ENCODE measurements around the gene PXK. TPM values are rescaled to one million over a fixed set of nuclear protein-coding genes. Genes with fewer than 3 reads are reported as not detected.

The PXK gene
- polyA plus RNA-seq, 3 donors = 31.5 to 54.0 (median 52.9) TPM

GRCh38 chr3:58427661-58428361, 95.1 kb downstream of the PXK start:
- Mint-ChIP-seq H3K27ac (peak overlapping the region in 1 of 7 donors; percentile 8), H3K4me1 (peaks cover 6% of the 10 kb centered on the region), H3K27me3 (ENCODE audit: low read depth in 3 of 3) (peaks cover 0 to 1% (median 0%) of the 10 kb centered on the region in 3 donors), H3K9me3 (no peaks in the 10 kb centered on the region), H3K4me3 (no peak overlapping the region), H3K36me3 (peaks cover 78 to 88% of the 10 kb centered on the region in 2 donors)
- Histone ChIP-seq H3K9me3 (replicated peaks in 1 of 2; ENCODE audit: control insufficient read depth in 1 of 2, insufficient read depth in 1 of 2, low read length in 2 of 2) (no peaks in the 10 kb centered on the region), H3K4me2 (replicated peaks; ENCODE audit: extremely low read depth, low read length, poor library complexity, severe bottlenecking) (no peak overlapping the region), H4K20me1 (ENCODE audit: insufficient read depth, low read length) (peaks cover 11% of the 10 kb centered on the region), H3K27ac (ENCODE audit: low read depth in 1 of 2, low read length in 2 of 2) (no peak overlapping the region), H3K4me1 (ENCODE audit: control insufficient read depth in 1 of 2, insufficient read depth in 2 of 2, low read length in 2 of 2) (peaks cover 3 to 7% of the 10 kb centered on the region in 2 donors), H3K36me3 (replicated peaks in 1 of 2; ENCODE audit: control insufficient read depth in 1 of 2, insufficient read depth in 2 of 2, low read length in 2 of 2) (peaks cover 92 to 94% of the 10 kb centered on the region in 2 donors), H3K79me2 (ENCODE audit: insufficient read depth, low read length) (peaks cover 18% of the 10 kb centered on the region), H3K27me3 (ENCODE audit: control insufficient read depth in 2 of 2, insufficient read depth in 2 of 2, low read length in 2 of 2) (no peaks in the 10 kb centered on the region), H3K9ac (ENCODE audit: insufficient read depth, low read length, poor library complexity, severe bottlenecking) (no peak overlapping the region), H3K4me3 (replicated peaks in 1 of 3; ENCODE audit: low read depth in 2 of 3, low read length in 3 of 3) (no peak overlapping the region), H2AFZ (ENCODE audit: insufficient read depth, low read depth, low read length, poor library complexity, severe bottlenecking) (no peak overlapping the region)
- TF ChIP-seq CTCF (IDR thresholded peaks at IDR 0.05) = no peak
- intact Hi-C loops (cut with micrococcal nuclease) = no loop called here
- DNase-seq = no peak
- WGBS (ENCODE audit: insufficient coverage) = 96% methylated on average over 4 of the region's 7 CpGs

GRCh38 chr3:58429657-58430056, 97.0 kb downstream of the PXK start:
- Histone ChIP-seq H4K20me1 (ENCODE audit: insufficient read depth, low read length) (peaks cover 16% of the 10 kb centered on the region), H2AFZ (ENCODE audit: insufficient read depth, low read depth, low read length, poor library complexity, severe bottlenecking) (no peak overlapping the region), H3K4me1 (ENCODE audit: control insufficient read depth in 1 of 2, insufficient read depth in 2 of 2, low read length in 2 of 2) (peaks cover 15 to 18% of the 10 kb centered on the region in 2 donors), H3K9me3 (replicated peaks in 1 of 2; ENCODE audit: control insufficient read depth in 1 of 2, insufficient read depth in 1 of 2, low read length in 2 of 2) (no peaks in the 10 kb centered on the region), H3K4me2 (replicated peaks; ENCODE audit: extremely low read depth, low read length, poor library complexity, severe bottlenecking) (no peak overlapping the region), H3K4me3 (replicated peaks in 1 of 3; ENCODE audit: low read depth in 2 of 3, low read length in 3 of 3) (no peak overlapping the region), H3K27me3 (ENCODE audit: control insufficient read depth in 2 of 2, insufficient read depth in 2 of 2, low read length in 2 of 2) (no peaks in the 10 kb centered on the region), H3K9ac (ENCODE audit: insufficient read depth, low read length, poor library complexity, severe bottlenecking) (no peak overlapping the region), H3K79me2 (ENCODE audit: insufficient read depth, low read length) (peaks cover 25% of the 10 kb centered on the region), H3K36me3 (replicated peaks in 1 of 2; ENCODE audit: control insufficient read depth in 1 of 2, insufficient read depth in 2 of 2, low read length in 2 of 2) (peaks cover 74 to 75% of the 10 kb centered on the region in 2 donors), H3K27ac (ENCODE audit: low read depth in 1 of 2, low read length in 2 of 2) (peak overlapping the region in 1 of 2 donors; percentile 22)
- intact Hi-C loops (cut with micrococcal nuclease) = loop anchor here (5.0 to 10.0 kb wide), 3 partner anchors 38 to 105 kb away; partner anchors contain the start of genes ACOX2 (in 1 of the 2) and KCTD6 (in 1 of the 2)
- H3K9me3 Mint-ChIP-seq = no peaks in the 10 kb centered on the region
- peaks cover 65 to 72% of the 10 kb centered on the region in 2 donors for H3K36me3 Mint-ChIP-seq
- no peak for DNase-seq
- no peak overlapping the region for H3K4me3 Mint-ChIP-seq
- no peak for TF ChIP-seq CTCF (IDR thresholded peaks at IDR 0.05)
- H3K27ac Mint-ChIP-seq = no peak overlapping the region
- no CpG with 5 or more reads among the region's 1 CpG for WGBS (ENCODE audit: insufficient coverage)
- peaks cover 0 to 1% (median 0%) of the 10 kb centered on the region in 3 donors for H3K27me3 Mint-ChIP-seq (ENCODE audit: low read depth in 3 of 3)
- peaks cover 19% of the 10 kb centered on the region for H3K4me1 Mint-ChIP-seq
